SH-SY5Y (cell line): Measurements from ENCODE around the gene SPPL3.

Source experiments
- GATA2 ChIP-seq: IDR thresholded peaks from 2 replicates; pipeline ENCODE4 v1.6.1; 2011; ENCODE audit warnings: mild to moderate bottlenecking, low read depth, low read length
- GATA3 ChIP-seq: IDR thresholded peaks from 2 replicates; pipeline ENCODE4 v1.6.1; 2011; ENCODE audit warnings: low read depth, mild to moderate bottlenecking, low read length, moderate library complexity

- TF ChIP-seq GATA3, result no peak
- no peak for TF ChIP-seq GATA2
These were observed 51.0 kb downstream of the SPPL3 start for GRCh38 chr12:120853188-120853587.
